Fibroblast of villous mesenchyme (primary cell): Measurements from ENCODE around the gene UBE2K. TPM values are rescaled to one million over a fixed set of nuclear protein-coding genes. Genes with fewer than 3 reads are reported as not detected.
"Not testable (repeated sequence)": the region's sequence is repeated elsewhere in the genome, so short reads cannot be mapped to it uniquely, and the experiment has no call there.

Experiments used
- DNase-seq: peaks from one replicate; pipeline ENCODE4 v3.0.0-alpha.2; 2010; ENCODE audit warnings: low read depth
- H3K4me3 ChIP-seq: 2 replicates; pipeline ENCODE4 v1.5.1; 2011; ENCODE audit warnings: low read depth, mild to moderate bottlenecking, low read length
- CTCF ChIP-seq: IDR thresholded peaks from 2 replicates; pipeline ENCODE4 v1.5.1; 2012; ENCODE audit warnings: low read depth, mild to moderate bottlenecking, low read length; ENCODE audit not compliant: insufficient read depth
- total RNA-seq: library from RNA; depleted of rRNA; stranded (reverse); fragments of >200 nt; gene quantifications from 2 replicates; pipeline ENCODE4 v1.2.3, GENCODE V29; 2012

UBE2K gene
- total RNA-seq, 1 donor: 19.0 TPM

- no peak overlapping the region for H3K4me3 ChIP-seq
- peak; percentile 33 for DNase-seq
- TF ChIP-seq CTCF: no peak
These were observed 30.2 kb upstream of the UBE2K start for GRCh38 chr4:39667706-39668105.

- TF ChIP-seq CTCF: no peak
- H3K4me3 ChIP-seq: no peak overlapping the region
- no peak for DNase-seq
These were observed 29.0 kb upstream of the UBE2K start for GRCh38 chr4:39668887-39669286.

- DNase-seq, H3K4me3 ChIP-seq: not testable (repeated sequence)
These were observed 27.6 kb upstream of the UBE2K start for GRCh38 chr4:39670296-39670695.

- not testable (repeated sequence) for DNase-seq, H3K4me3 ChIP-seq
These were observed 22.3 kb upstream of the UBE2K start for GRCh38 chr4:39675681-39676080.

- not testable (repeated sequence) for H3K4me3 ChIP-seq, DNase-seq
These were observed 16.9 kb upstream of the UBE2K start for GRCh38 chr4:39681003-39681402.

GRCh38 chr4:39682138-39682537, 15.8 kb upstream of the UBE2K start:
- TF ChIP-seq CTCF: no peak
- H3K4me3 ChIP-seq: no peak overlapping the region
- DNase-seq: no peak

GRCh38 chr4:39685990-39686389, 11.9 kb upstream of the UBE2K start:
- DNase-seq: no peak

GRCh38 chr4:39687014-39687413, 10.9 kb upstream of the UBE2K start:
- TF ChIP-seq CTCF: no peak
- DNase-seq: peak; percentile 12
- no peak overlapping the region for H3K4me3 ChIP-seq

More at GRCh38 chr4:39685990-39686389, 11.9 kb upstream of the UBE2K start:
- no peak for TF ChIP-seq CTCF
- H3K4me3 ChIP-seq: no peak overlapping the region

- H3K4me3 ChIP-seq: no peak overlapping the region
- no peak for TF ChIP-seq CTCF
- DNase-seq: no peak
These were observed 8.0 kb upstream of the UBE2K start for GRCh38 chr4:39689970-39690369.
